ENCODE data around the gene NUDCD3.

The NUDCD3 gene

GRCh38 chr7:44477063-44477830, 13.2 kb downstream of the NUDCD3 start:
- DNase-seq: peak in 1 of 4 experiments; percentile 36

- DNase-seq: no peak
These were observed 14.1 kb downstream of the NUDCD3 start for GRCh38 chr7:44476313-44476712.

DNA sequence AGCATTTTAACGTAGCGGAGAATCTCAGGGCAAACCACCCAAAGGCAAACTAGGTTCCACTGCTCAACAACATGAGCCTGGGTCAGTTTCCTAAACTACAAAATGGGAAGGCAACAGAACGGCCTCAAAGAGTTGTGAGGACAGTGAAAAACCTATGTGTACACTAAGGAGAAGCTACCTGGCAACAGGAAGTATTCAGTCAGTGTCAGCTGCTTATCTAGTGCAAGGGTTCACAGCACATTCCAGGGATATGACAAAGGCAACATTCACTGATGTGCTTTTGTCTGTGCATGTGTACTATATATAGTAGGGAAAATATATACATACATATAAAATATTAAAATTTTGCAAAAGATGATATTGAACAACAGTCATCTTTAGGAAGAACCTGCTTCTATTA, 17.2 kb downstream of the NUDCD3 start:
- no peak for DNase-seq

DNA sequence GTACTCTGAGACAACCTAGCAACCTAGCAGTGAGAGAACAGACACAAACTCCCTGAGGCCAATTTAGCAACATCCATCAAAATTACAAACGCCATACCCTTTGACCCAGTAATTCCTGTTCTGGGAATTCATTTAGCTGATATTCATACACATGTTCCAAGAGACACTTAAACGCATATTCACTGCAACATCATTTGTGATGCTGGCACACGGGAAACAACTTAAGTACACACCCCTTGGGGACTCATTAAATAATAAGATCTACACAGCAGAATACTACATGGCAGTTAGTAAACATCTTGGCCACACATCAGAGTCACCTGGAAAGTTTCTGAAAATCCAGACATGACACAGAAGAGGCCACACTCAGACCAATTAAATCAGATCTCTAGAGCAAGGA, 17.6 kb downstream of the NUDCD3 start:
- no peak for DNase-seq

- DNase-seq: no peak
These were observed 18.6 kb downstream of the NUDCD3 start for GRCh38 chr7:44471850-44472249.

DNA sequence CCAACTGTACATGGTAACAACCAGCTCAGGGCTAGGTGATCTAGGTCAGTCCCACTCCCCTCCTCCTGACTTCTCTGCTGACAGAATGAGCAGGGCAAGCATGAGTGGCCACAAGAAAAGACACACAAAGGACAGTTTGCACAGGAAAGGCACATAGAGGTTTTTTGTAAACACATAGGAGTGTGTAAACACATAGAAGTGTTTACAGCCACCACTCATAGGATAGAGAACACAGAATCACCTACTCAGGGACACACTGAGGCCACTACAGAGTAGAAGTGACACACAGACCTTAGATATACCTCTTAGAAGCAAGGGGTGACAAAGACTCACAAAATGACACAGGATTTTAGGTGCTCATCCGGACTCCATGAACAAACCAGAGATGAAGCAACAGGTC, 19.0 kb downstream of the NUDCD3 start:
- DNase-seq: no peak

GRCh38 chr7:44470628-44471245, 19.7 kb downstream of the NUDCD3 start:
- no peak for DNase-seq

GRCh38 chr7:44470135-44470479, 20.4 kb downstream of the NUDCD3 start:
- DNase-seq: no peak

- no peak for DNase-seq
These were observed 20.9 kb downstream of the NUDCD3 start for GRCh38 chr7:44469461-44470134.

- DNase-seq: no peak
These were observed 23.3 kb downstream of the NUDCD3 start for GRCh38 chr7:44467217-44467548.

DNA sequence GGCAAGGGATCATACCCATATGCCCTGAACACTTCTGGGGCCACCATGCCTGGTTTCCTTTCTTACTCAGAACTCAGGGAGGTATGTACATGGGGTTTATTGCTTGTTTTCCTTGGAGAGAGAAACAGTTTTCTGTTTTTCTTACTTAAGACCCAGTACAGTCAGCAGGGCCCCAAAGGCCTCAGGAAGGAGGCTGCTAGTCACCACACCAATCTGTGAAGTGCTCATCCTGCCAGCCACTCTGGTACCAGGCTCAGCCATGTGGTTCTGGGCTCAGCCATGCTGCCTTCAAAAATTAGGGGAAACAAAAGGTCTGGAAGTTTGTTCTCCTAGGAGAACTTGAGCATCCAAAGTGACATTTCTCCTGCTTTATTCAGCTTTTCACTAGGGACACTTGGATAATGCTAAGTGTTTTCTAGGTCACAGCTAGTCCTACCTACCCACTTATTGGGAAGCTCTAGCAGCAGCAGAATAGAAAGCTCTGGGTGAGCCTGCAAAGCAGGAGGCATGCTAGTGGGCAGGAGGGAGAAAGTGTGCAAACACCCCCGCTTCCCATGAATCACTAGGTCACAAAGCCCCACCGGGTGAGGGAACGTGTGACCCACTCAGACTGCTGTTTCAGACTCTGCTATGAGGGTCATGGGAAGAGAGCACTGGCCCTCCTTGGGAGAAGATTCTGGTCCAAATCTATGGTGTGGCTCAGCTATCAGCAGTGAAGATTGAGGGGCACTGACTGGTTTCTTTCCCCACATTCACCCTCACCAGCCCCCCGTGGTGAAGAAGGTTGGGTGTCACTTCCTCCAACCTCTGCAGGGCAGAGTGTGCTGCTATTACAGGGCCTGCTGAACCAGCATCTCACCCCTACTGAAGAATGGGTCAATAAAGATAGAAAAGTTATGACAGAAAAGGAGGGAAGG, 23.9 kb downstream of the NUDCD3 start:
- DNase-seq: no peak

DNA sequence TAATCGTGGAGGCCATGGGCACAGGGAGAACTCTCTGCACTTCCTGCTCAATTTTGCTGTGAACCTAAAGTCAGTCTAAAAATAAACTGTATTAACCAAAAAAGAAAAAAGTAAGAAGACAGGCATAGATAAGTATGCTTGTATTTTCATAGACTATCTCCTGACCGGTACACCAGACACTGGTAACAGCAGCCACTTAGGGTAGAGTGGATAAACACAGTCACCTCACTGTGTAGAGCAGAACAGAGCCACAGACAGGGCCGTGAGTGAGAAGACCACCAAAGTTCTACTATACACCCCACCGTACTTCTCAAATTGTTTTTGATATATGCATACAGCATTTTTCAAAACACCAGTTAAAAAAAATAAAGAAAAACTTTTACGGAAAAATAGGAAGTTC, 25.0 kb downstream of the NUDCD3 start:
- no peak for DNase-seq

- DNase-seq: no peak
These were observed 27.2 kb downstream of the NUDCD3 start for GRCh38 chr7:44463169-44463808.

DNA sequence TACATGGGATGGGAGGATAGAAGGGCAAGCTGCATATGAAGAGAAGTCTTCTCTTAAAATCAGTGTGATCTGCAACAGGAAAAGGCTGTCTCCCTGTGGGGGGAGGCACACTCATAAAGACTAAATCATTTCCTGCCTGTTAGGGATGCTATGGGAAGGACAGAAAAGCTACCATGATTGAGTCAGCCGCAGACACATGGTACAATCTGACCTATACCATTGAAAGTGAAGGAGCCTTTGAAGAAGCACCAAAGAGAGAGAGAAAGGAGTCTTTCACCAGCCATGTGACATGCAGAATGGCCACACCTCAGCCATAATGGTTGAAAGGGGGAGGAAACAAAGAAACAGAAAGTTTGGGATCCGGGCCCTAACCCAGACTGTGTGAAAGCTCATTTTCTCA, 29.1 kb downstream of the NUDCD3 start:
- no peak for DNase-seq

DNA sequence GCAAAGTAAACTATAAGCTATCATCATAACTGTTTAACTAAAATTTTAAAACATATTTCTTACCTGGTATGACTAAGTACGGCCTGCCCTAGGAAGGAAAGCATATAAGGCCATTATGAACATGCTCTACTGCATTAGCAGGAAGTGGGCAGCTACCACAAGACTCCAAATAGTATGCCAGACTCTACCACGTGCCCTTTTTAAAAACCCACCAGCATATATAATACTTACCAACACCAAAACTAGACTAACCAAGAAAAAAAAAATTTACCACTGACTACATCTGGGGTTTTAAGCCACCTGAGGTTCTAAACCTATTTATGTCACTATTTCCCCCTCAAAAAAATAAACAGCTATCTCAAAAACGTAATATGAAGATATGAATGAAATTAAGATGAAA, 30.1 kb downstream of the NUDCD3 start:
- no peak for DNase-seq

DNA sequence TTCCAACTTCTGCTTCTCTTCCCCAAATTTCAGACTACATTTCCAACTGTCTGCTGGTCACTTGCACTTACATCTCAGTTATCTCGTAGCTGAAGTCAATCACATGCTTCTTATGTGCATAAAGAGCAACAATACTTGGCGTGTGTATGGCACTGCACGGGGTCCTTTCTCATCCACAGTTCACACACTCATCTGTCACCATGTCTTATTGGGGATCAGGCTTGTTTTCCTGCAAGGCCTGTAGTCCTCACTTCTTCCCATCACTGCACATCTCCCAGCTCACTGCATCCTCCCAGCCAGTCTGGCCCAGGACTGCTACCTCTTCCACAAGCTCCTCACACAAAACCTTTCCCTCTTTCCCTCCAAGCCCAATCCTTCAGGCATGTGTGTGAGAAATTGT, 35.3 kb downstream of the NUDCD3 start:
- DNase-seq: no peak

DNA sequence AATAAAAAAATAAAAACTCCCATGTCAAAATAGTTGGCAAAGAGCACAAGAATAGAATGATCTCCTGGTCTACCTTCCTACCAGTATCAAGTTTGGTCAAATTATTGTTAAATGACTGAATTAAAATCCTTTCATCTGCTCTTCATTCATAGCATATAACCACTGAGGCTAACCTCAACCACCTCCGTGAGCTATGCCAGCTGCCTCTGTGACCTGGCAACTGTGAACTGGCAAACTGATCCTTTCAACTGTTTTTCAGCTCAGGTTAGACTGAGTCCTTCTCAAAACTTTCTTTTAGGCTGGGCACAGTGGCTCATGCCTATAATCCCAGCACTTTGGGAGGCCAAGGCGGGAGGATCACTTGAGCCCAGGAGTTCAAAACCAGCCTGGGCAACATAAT, 36.1 kb downstream of the NUDCD3 start:
- no peak for DNase-seq

- no peak for DNase-seq
These were observed 39.3 kb downstream of the NUDCD3 start for GRCh38 chr7:44451123-44451522.

- DNase-seq: no peak
These were observed 40.9 kb downstream of the NUDCD3 start for GRCh38 chr7:44449584-44449928.

DNA sequence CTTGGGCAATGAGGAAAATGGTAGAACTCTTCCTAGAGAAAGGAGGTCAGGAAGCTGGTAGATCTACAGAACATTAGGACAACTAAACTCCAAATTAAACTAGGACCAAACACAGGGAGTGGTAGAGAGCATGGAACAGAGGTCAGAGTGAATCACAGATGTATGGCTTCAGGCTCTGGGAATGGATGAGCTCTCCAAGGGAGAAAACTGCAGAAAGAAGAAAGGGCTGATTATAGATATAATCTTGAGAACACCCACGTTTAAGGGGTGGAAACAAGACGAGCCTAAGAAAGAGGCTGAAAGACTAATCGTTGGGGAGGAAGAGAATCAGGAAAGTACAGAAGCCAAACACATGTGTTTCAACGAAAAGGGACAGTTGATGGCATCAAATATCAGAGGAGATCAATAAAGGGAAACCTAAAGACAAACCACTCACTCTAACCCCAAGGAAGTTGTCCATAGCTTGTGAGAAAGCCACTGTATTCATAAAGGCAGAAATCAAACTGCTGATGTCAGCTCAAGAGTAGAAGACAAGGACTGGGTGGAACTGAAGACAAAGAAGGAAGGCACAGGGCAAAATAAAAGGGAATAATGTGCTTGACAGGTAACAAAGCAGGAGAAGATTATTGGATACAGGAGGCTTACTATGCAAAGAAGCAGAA, 41.4 kb downstream of the NUDCD3 start:
- no peak for DNase-seq

DNA sequence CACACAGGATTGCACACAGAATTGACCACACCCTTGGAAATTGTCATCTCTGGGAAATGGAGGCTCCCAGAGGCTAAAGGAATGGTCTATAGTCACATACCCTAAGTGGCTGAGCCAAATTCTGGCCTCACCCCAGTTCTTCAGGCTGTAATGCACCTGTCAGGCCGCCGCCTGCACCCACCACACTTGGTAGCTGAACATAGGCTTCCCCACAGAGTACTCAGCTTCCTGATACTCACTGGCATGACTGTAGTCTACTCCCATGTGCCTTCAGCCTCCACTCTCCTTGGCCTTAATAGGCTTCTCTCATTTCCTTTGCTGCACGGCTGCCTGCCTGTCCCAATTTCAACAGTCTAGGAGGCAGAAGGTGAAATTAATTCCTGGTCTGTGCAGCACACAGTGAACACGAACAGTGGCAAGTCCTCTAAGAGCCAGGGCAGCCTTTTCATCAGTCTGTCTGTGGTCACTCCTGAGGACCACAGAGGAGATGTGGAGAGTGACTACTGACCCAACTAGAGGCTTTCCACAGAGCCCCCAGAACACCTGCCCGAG, 42.5 kb downstream of the NUDCD3 start:
- DNase-seq: no peak
